ENCODE results near the gene CHD2.

CHD2 gene

DNA sequence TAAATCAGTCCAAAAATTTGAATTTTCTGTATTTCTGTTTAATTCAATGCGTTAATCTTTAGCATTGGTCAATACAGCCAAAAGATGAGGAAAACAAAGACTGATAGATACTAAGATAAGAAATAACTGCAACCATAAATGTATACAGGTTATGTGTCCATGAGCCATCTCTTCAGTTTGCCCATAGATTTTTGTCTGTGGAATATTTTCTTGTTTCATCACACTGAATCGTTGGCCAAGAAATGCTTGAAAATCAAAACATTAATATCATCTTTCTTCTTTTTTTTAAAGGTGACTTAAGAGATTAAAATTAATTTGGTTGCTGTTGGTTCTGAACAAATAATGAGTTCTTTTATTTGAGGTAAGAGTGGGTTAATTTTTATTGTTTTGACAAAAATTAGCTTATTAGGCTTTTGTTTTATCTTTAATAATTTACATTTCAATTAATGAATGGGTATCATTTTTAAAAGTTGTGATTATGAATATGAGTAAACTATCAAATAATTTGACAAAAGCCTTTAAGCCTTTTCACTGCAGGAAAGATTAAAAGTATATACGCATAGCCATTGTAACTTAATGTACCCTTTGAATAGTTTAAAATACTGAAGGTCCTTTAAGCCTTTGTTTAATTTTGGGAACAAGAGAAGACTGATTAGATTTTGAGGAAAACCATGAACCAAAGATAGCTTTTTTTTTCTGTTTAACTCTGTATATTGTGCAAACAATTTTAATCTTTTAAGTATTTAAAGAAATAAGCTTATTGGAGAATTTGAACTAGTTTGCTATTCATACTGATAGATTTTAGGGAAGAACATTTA, 14.7 kb upstream of the CHD2 start:
- DNase-seq, result no peak

DNA sequence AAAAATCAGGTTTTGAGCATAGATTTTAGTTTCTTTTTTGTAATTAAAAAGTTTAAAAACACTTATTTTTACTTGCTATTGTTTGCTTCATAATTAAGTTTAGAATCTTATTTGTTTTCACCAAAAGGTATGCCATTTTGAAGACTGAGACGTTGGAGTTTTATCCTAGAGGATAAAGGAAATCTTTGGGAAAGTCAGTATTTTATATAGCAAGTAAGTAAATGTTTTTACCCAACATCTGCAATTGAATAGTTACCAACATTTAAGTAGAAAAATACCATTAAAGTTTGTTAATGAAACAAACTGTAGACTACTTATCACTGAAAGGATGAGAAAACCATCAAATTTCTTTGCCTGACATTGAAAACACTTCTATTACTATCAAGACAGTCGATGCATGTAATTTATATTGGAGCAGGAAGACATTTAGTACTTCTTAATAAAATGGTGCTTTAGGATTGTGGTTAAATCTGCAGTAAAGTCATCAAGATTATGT, 14.0 kb upstream of the CHD2 start:
- DNase-seq, result no peak

DNA sequence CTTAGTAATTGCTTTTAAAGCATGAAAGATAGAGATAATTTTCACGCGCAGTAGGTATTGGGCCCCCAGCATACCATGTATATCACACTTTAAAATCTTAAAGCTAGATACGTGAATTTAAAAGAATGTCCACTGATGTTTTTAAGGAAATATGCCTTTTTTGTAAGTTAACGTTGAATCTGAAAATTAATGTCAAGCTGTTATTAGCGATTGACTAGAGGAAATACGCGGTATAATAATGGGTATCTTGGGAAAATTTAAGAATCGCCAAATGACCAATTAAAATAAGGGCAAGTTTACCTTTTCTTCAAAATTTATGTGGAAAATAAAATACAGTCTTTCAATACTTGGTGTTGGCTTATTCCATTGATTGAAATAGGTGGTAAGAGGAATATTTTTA, 13.3 kb upstream of the CHD2 start:
- DNase-seq, result no peak

DNA sequence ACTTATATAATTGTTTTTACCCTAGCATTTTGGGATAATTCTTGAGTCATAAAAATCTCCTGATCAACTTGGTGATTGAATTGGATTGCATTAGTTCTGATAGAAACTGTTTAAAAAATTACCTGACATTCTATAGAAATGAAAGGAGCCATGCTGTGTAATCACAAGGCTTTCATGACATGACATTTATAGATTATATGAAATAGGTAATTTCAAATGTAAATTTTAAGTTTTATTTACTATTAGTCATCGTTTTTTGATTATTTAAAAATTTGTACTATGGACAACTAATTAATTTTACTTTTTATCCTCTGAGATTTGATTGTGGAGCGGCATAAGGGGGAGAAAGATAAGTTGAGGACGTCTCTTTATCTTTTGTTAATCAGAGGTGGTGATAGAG, 12.3 kb upstream of the CHD2 start:
- no peak for DNase-seq

DNA sequence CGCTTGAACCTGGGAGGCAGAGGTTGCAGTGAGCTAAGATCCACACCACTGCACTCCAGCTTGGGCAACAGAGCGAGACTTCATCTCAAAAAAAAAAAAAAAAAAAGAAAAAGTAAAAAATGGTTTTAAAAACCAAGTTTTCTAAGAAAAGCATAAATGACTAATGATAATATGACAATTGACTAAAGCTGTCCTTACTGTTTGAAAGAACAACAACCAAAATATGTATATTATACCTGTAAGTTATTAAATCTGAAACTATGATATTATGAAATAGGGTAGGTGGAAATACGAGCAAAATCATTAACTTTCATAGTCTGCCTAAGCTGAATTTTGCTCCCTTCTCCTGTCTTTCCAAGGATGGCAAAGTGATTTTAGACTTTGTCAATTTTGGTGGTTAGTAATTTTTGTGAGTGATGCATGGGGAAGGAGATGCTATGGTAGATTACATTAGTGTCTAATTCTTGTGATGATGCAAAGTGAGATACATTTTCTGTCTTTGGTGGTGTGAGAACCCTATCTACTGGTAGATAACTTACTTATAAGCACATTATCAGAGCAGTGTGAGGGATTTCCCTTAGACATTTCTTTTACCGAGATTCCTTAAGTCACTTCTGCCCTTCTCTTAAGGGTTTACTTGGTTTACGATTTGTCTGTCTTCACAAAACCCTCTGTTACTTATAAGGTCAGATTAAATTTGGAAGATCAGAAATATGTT, 10.6 kb upstream of the CHD2 start:
- no peak for DNase-seq

DNA sequence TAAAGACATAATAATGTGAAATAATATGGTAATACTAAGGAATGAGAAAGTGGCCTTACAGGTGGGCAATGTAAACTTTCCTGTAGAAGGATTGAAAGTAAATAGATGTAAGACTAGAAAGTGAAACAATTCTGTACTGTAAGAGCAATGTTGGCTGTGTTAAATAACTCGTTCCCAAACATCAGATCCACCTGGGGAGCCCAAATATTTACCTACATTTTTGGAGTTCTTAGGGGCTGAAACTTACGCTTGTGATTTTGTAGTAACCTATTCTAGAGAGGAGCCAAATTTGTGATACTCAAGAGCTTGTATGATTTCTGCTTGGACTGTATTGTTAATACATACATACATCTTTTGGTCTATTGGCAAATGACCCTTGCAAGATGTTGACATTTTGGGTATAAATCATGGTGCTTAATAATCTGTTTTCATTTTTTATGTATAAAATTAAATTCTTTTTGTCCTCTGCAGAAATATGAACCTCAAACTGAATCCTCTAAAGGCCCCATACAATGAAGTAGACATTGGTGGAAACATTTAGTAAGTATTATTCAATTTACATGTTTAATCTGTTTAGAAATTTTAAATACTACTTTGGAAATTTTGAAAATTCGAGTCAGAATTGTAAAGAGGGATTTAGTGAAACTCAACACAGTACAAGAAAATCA, 8.5 kb upstream of the CHD2 start:
- no peak for DNase-seq

DNA sequence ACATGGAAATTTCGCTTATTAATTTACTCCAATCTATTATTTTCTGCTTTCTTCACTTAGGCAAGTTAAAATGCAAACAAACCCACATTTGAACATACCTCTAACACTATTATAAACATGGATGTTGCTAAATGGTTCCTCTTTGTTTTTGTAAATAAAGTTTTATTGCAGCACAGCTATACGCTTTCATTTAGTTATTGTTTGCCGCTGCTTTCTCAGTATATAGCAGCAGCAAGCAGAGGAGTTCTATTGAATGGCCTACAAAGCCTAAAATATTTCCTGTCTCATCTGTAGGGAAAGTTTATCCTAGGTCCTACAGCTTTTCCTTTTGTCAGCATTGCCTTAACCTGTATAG, 7.9 kb upstream of the CHD2 start:
- no peak for DNase-seq

DNA sequence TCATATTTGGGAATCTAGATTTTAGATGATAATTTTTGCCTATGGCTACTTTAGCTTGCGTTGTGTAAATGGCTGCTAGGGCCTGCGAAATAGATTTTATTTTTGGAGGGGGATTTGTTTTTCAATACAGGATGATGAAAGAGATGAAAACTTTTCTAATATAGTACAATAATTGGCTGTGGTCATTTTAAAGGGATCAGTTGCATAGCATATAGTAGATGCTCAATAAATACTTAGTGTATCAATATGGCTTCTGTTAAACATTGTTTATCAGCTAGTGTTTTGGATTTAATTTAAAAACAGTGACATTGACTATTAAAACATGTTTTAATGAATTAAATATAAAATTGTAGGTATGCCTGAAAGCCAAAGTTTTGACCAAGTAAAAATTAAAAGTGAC, 6.9 kb upstream of the CHD2 start:
- no peak for DNase-seq

DNA sequence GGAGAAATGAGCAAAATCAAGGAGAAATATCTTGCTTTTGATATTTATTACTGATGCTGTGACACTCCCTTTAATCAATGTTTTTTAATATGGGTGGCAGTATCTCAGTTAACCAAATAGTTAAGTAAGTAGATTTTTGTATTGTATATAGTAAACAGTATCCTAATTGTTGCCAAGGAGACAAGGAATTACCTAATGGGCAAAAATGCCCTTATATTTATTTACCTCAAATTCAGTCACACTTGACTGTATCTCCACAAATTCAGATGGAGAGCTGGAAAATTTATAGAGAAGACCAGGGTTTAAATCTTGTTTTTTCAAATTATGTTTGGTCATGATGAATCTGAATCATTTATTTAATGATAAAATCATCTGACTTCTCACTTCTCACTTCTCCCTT, 3.6 kb upstream of the CHD2 start:
- DNase-seq, result no peak

DNA sequence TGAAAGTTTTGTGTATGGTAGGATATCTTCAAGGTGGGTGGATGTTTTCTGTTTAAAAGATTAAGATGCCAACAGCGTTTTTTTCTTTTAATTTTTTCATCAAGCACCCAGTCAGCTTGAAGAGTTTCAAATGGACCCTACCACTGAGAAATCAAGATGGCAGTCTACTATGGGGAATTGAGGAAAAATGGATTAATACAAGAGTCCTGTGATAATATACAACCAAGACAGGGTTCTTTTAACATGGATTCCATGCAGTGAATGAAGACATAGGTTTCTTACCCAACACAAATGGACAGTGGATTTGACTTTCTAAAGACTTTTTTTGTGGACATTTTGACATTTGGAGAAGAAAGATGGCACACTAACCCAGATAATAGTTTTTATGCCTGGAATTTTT, 2.5 kb upstream of the CHD2 start:
- no peak for DNase-seq

DNA sequence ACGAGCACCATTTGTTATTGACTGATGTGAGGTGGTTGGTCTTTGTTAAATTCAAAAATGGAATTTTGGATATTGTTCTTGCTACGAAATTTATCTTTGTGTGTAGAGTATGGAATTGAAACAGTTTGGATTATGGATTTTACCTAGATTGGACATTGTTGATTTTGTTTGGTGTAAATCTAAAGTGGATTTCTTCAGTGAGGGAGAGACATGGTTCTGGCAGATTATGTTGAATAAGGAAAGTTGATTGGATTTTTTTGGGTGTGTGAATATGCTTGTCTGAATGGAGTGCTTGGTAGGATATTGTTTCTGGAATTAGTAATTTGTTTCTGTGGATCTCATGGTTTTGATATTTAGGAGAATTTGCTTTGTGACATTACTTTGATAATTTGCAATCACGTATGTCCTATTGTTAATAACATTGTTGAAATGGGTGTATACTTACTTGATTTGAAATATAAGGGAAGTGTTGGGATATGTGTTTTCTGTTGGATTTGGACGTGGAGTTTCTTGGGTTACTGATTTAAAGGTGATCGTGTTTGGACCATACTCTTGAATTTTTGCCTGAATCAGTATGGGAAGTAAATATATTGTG, 1.0 kb upstream of the CHD2 start:
- DNase-seq, result no peak

DNA sequence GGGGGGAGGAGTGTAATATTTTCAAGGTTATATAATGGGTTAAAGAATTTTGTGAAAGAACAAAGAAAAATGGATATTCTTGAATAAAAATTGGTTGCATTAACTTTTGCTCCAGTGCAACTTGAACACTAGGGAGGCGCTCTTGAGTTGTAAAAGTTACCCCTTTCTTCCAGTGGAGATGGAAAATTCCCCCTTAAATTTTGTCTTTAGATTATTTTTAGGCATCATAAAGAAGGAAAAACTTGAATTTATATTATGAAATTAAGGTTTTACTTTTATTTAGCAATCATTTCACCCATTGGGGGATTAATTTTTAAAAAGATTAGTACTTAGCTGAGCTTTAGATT, 550 bp upstream of the CHD2 start:
- DNase-seq, result no peak

DNA sequence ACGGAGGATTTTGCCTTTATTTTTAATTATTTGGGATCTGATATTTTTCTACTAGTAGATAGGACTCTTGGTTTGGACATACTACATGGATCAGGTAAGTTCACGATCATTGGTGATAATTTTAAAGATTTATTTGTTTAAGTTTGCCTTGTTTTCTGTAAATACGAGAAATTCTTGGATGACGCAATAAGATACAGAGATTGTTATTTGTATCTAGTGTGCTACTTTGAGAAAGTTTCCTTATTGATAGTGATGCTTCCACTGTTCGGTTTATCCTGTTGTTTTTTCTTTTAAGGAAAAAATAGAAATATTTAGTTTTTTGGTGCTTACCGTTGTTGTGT, 577 bp downstream of the CHD2 start:
- no peak for DNase-seq

DNA sequence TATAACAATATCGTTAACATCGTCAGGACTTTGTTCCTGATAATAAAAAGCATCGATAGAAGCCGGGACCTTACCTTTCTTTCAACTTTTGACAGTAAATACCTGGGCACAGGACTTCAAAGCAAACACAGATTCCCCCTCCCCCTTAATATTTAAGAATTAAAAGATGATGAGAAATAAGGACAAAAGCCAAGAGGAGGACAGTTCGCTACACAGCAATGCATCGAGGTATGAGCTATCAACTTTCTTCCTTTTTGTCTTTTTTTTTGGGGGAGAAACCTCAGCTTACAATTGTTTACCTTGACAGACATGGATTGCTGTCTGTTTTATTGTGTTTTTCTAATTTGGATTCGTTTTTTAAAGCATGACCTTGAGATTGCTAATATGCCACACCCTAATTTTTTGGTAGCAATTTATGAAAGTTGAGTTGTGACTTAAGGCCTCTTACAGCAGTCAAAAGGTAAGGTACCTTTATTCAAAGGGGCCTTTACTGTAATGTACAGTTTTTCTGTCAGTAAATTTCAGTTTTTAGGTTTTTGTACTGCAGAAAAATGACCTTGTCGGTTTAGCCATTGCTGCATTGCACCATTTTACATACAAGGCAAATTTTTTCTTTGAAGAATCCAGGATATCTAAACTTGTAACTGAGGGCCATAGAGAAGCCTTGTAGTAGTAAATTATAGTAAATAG, 1.1 kb downstream of the CHD2 start:
- no peak for DNase-seq

DNA sequence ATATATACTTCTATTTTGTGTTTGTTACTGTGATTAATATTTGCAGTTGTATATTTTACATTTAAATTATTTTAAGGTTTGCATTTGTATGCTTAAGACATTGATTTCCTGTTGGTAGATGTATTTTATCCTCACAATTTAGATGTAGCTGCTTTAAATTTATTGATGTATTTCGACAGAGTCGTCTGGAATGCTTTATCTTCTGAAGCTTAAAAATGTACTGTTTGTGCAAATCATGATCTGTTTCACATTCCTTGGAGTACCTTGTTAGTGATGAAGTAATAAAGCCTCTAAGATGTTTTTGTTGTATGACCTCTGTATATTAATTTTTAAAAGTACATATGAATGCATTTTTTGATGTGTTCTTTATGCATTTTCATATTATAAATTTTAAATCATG, 1.9 kb downstream of the CHD2 start:
- DNase-seq, result no peak

DNA sequence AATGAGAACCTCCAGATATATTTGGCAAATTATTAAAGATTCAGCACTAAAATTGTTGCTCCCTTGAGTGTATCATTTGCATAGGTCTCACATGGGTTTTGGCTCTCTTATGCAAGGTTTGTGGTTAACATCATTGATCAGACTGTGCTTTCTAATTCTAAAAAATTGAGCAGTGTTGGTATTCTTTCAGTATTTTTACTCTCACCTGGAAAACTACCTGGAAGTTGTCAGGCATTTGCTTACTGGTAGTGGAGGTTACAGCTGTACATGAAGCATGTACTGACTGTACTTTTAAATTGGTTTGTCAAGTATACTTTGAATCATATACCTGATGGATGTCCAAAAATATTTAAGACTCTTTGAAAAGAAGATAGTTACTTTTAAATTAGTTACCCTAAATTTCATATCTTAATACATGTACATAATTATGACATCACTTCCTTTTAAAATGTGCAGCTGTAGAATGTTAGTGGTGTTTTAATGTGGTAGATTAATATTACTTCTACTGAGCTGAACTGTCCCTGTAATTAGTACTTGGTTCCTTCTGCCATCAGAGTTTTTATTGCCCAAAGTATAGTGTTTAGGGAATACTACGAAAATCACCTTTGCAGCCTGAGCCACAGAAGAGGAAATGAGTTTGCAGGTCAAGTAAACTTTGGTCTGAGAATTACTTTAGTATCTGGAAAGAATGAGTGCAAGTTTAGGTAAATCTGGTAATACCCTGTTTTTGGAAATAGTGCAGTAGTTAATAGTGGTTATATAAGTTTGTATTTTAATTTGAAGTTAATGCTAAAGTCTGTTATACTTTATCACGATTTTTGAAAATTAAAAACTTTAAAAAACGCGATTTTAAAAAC, 2.8 kb downstream of the CHD2 start:
- no peak for DNase-seq

DNA sequence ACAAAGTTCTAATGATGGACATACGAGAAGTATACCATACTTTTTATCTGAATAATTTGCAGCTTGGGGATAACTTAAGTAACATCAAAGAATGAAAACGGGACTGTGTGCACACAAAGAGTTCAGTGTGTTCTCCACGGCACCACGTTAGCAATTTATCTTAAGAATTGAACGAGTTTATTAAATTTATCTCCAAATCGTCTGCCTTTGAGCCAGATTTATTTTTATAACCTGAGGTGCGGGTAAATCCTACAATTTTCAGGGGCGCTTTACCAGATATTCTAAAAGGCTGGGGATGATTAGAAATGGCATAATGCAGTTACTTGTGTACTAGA, 3.5 kb downstream of the CHD2 start:
- DNase-seq, result no peak

DNA sequence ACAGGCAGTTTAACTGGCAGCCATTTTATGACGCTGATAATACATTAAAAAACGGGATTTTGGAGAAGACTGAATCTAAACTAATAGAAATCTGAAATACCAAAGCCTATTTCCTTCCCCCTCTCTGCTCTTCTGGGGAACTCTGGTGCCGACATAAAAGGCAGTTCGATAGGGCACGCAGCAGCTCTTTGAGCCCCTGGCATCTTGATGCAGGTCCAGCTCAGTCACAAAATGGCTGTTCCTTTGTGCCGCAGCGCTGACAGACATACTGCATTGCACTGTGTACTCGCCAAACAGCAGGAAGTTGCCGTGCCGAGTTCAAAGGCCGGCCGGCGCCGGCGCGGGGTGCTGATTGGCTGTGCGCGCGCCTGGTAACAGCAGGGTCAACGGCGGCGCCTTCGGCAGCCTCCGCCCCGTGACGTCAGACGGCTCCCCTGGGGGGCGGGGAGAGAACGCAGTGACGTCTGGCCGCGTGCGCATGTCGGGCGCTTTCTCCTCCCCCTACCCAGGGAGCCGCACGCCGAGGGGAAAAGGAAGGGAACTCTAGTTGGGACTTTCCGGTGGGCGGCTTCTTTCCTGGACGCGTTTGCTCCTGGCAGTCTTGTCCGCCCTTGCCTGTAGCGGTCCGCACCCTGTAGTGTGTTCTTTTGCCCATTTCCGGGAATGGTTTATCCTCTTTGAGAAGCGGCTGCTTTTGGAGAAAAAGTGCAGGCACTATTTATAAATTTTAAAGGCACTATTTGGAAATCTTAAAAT, 4.0 kb downstream of the CHD2 start:
- peak; percentile 99 for DNase-seq

DNA sequence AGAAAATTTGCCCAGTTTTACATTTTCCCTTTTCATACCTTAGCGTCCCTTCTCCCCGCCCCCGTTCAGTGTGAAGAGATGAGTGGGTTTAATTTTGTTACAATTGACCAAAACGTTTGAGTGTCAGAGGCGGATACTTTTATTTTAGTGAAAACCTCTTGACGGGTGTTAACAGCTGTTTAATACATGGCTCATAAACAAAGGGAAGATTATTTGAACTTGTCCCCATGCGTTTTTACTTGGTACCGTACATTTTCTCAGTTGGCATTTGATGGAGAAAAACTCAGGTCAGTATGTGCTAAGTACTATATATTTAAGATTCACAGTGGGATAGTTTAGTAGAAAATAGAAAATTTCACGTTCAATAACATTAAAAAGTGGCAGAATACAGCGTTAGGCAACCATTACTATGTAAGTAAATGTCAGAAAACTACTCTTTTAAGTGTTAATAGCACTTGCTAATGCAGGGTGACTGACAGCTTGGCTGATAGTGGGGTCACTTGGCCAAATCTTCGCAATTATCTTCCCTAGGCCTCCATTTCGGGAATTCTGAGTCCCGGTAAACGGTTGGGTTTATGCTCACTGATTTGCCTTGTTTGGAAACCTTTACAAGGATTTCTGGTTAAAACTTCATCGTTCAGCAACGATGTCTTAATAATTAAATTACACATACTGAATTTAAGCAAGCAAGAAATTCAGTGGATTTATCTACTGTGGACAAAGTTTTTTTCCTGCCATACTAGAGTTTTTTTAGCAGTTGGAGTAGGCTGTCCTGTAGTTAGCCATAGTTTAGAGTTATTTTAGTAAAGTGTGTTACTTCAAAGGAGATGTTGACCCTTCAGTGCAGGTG, 4.8 kb downstream of the CHD2 start:
- DNase-seq, result no peak

DNA sequence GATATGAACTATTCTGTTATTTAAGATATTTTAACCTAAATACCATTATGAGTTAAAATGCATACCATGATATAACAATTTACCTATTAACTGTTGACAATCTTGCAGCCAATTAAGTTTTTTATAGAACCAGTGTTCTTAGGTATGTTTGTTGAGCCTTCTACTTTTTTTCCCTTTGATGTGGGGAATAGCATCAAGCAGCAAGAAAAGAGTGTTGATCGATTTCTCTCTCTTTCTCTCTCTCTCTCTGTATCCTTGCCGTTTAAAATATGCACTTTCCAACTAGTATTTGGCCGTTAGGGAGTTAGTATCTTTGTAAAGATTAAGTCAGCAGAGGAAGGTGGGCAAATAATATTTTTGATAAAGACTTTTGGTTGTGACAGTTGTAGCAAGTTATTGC, 5.9 kb downstream of the CHD2 start:
- DNase-seq, result no peak

All from CD4-positive, alpha-beta T cell treated with Interleukin-15 for 1 hour (primary cell).